GM19240 (cell line): ENCODE data around the gene LARGE1.

Experiments used
- DNase-seq: peaks from one replicate; pipeline ENCODE4 v3.0.0; 2011; ENCODE audit warnings: low spot score; ENCODE audit not compliant: insufficient read length

The LARGE1 gene

GRCh38 chr22:33326540-33327295 is 593.6 kb downstream of the LARGE1 start:
- DNase-seq: no peak

- DNase-seq: no peak
These were observed 594.9 kb downstream of the LARGE1 start for GRCh38 chr22:33325232-33326004.

GRCh38 chr22:33324228-33324627 is 596.0 kb downstream of the LARGE1 start:
- DNase-seq: no peak

GRCh38 chr22:33321466-33321865 is 598.8 kb downstream of the LARGE1 start:
- DNase-seq: no peak

GRCh38 chr22:33315954-33316353 is 604.3 kb downstream of the LARGE1 start:
- no peak for DNase-seq

GRCh38 chr22:33315117-33315516 is 605.2 kb downstream of the LARGE1 start:
- DNase-seq: no peak

- DNase-seq: no peak
These were observed 606.0 kb downstream of the LARGE1 start for GRCh38 chr22:33314316-33314715.

- DNase-seq: no peak
These were observed 617.2 kb downstream of the LARGE1 start for GRCh38 chr22:33303099-33303498.

GRCh38 chr22:33302549-33302948 is 617.7 kb downstream of the LARGE1 start:
- no peak for DNase-seq

- DNase-seq: peak; percentile 68
These were observed 618.2 kb downstream of the LARGE1 start for GRCh38 chr22:33302049-33302545.

GRCh38 chr22:33300165-33300564 is 620.1 kb downstream of the LARGE1 start:
- no peak for DNase-seq

- DNase-seq: peak; percentile 69
These were observed 620.9 kb downstream of the LARGE1 start for GRCh38 chr22:33299245-33299956.

GRCh38 chr22:33296941-33297340 is 623.3 kb downstream of the LARGE1 start:
- no peak for DNase-seq

GRCh38 chr22:33288078-33288477 is 632.2 kb downstream of the LARGE1 start:
- no peak for DNase-seq

- no peak for DNase-seq
These were observed 645.2 kb downstream of the LARGE1 start for GRCh38 chr22:33275073-33275443.

- peak; percentile 45 for DNase-seq
These were observed 645.8 kb downstream of the LARGE1 start for GRCh38 chr22:33274214-33275072.

GRCh38 chr22:33272871-33273270 is 647.4 kb downstream of the LARGE1 start:
- no peak for DNase-seq

- no peak for DNase-seq
These were observed 648.1 kb downstream of the LARGE1 start for GRCh38 chr22:33272180-33272579.

GRCh38 chr22:33271390-33272161 is 648.7 kb downstream of the LARGE1 start:
- DNase-seq: peak; percentile 37

GRCh38 chr22:33270596-33270995 is 649.7 kb downstream of the LARGE1 start:
- no peak for DNase-seq
